HG03097 (cell line): ENCODE data around the gene WNT2.
"Not testable (repeated sequence)": the region's sequence is repeated elsewhere in the genome, so short reads cannot be mapped to it uniquely, and the experiment has no call there.

Experiments
- ATAC-seq: cut with Tn5 transposase; IDR thresholded peaks from one replicate; pipeline ENCODE4 v1.9.1; 2021; ENCODE audit not compliant: unreplicated experiment, low FRiP score

WNT2 gene

GRCh38 chr7:117312593-117313580, 10.0 kb downstream of the WNT2 start:
- no peak for ATAC-seq

GRCh38 chr7:117308891-117309290, 14.0 kb downstream of the WNT2 start:
- no peak for ATAC-seq

- ATAC-seq = no peak
Observed at GRCh38 chr7:117302396-117302795, 20.5 kb downstream of the WNT2 start.

GRCh38 chr7:117300506-117300905, 22.4 kb downstream of the WNT2 start:
- not testable (repeated sequence) for ATAC-seq

GRCh38 chr7:117297606-117298005, 25.3 kb downstream of the WNT2 start:
- no peak for ATAC-seq

- no peak for ATAC-seq
Observed at GRCh38 chr7:117296066-117296465, 26.8 kb downstream of the WNT2 start.

GRCh38 chr7:117285826-117286225, 37.0 kb downstream of the WNT2 start:
- ATAC-seq = no peak

GRCh38 chr7:117284692-117285091, 38.2 kb downstream of the WNT2 start:
- no peak for ATAC-seq

- ATAC-seq = no peak
Observed at GRCh38 chr7:117283779-117284178, 39.1 kb downstream of the WNT2 start.

GRCh38 chr7:117283371-117283770, 39.5 kb downstream of the WNT2 start:
- no peak for ATAC-seq

- no peak for ATAC-seq
Observed at GRCh38 chr7:117282239-117282812, 40.5 kb downstream of the WNT2 start.

GRCh38 chr7:117281562-117281961, 41.3 kb downstream of the WNT2 start:
- no peak for ATAC-seq

GRCh38 chr7:117279931-117280557, 42.8 kb downstream of the WNT2 start:
- no peak for ATAC-seq

GRCh38 chr7:117279203-117279602, 43.7 kb downstream of the WNT2 start:
- no peak for ATAC-seq

GRCh38 chr7:117278040-117278439, 44.8 kb downstream of the WNT2 start:
- ATAC-seq = no peak

- ATAC-seq = no peak
Observed at GRCh38 chr7:117277576-117277975, 45.3 kb downstream of the WNT2 start.

GRCh38 chr7:117274951-117275350, 47.9 kb downstream of the WNT2 start:
- ATAC-seq = no peak

- no peak for ATAC-seq
Observed at GRCh38 chr7:117273814-117274225, 49.0 kb downstream of the WNT2 start.

GRCh38 chr7:117273325-117273724, 49.5 kb downstream of the WNT2 start:
- ATAC-seq = no peak

GRCh38 chr7:117272017-117272759, 50.7 kb downstream of the WNT2 start:
- no peak for ATAC-seq

- no peak for ATAC-seq
Observed at GRCh38 chr7:117271566-117271965, 51.3 kb downstream of the WNT2 start.
